T-helper 22 cell (primary cell): ENCODE data around the gene TBX21.

Source experiments
- DNase-seq: peaks from one replicate; pipeline ENCODE4 v3.0.0-alpha.2; 2020; ENCODE audit warnings: low read depth

Gene TBX21

DNA sequence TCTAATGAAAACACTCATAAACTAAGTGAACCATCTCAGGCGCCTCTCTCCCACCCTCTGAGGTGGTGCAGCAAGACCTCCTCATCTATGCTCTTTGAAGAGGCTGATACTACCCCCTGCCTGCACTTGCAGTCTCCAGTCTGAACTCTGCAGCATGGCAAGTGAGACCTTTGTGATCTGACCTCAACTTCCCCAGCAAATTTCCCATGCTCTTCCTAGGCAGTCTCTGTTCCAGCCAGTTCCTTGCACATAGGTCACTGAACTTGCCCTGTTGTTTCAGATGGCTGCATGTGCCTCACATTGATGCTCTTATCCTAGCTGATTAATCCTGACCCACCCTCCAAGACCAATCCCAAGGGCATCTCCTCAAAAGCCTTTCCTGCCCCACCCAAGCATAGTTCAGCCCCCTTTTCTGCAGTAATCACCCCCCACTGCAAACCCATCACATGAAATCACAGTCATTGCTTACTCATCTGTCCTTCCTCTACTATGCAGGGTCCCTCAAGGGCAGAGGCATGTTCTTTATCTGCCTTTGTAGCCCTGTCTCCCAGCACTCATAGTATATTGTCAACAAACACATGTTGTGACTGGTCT, 42.0 kb downstream of the TBX21 start:
- DNase-seq = no peak

DNA sequence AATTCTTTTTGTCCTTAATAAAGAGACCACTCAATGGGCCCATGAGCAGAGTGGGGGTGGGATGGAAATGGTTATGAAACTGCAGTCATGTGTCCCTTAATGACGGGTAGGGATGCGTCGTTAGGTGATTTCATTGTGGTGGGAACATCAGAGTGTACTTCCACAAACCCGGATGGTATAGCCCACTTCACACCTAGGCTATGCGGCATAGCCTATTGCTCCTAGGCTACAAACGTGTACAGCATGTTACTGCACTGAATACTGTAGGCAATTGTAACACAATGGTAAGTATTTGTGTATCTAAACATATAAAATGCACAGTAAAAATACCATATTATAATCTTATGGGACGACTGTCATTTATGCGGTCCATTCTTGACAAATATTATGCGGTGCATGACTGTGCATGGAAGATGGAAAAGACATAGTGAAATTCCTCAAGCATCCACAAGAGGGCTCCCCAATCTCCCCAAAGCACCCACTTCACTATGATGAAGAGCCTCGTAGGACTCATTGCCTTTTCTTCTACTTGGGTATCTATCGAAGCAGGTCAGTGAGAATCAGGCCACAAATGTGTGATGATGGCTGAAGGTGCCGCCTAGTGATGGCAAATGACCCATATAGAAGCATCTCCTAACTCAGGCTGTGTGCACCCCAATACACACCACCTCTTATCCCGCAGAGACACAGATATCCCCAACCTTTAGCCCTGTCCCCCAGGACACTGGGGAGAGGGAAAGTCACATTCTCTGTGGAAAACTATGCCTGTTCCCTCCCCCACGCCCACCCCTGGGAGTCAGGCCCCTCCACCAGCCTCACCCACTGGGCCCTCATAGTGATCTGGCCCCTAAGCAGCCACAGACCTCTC, 43.5 kb downstream of the TBX21 start:
- DNase-seq = no peak

DNA sequence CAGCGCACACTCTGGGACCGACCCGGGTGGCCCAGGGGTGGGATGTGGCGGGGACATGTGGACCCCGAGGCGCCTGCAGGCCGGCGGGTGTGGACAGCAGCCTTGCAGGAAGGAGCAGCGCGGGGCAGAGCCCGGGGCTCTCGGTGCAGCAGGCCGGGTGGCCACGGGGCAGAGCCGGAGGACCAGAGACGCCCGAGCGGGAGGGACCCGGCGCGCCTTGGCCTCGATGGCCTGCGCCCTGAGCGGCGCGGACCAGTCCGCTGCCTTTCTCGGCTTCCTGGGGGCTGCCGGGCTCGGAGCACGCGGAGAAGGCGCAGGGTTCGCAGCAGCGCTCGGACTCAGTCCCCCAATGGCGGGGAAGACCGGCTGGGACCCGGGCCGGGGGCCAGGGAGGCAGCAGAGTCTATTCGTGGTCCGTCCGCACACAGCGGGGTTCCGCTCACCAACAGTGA, 45.2 kb downstream of the TBX21 start:
- no peak for DNase-seq

DNA sequence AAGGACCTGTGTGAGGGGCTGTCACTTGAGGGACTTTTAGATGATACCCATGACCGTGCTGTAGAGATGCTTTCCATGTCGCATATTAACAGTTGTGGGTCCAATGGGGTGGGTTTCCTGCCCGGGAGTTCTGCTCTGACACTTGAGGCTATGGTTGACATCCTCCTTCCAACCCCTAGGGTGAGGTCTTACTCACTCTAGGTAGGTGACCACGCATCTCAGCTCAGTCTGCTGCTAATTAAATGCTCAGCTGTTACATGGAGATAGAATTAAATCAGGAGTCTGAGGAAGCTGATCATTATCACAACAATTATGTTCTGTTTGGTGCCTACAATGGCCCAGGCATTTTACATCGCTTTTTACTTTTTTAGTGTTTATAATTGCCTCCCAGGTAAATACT, 48.4 kb downstream of the TBX21 start:
- no peak for DNase-seq

DNA sequence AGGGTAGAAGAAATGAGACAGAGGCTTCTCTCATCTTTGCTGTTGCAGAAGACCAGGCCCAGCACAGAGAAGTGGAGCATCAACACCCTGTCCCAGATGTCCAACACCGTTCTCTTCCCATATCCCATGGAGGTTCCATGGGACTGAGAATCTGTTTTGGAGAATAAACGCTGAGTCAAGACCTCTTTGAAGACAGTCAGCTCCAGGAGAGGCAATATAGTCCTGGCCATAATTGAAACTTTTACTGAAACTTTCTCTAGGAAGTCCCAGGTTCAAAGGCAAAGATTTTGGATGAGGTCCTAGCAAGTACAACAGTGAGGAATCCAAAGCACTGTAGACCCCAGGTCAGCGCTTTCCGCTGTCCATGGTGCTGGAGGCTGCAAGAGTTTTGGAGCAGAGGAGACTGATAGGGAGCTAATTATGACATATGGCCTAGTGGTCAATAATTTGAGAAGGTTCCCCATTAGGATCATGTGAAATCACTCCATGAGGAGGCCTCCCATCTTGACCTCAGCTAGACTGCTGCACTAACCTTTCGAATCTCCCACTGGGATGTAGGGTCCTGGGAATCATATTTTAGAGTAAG, 52.6 kb downstream of the TBX21 start:
- DNase-seq = no peak

DNA sequence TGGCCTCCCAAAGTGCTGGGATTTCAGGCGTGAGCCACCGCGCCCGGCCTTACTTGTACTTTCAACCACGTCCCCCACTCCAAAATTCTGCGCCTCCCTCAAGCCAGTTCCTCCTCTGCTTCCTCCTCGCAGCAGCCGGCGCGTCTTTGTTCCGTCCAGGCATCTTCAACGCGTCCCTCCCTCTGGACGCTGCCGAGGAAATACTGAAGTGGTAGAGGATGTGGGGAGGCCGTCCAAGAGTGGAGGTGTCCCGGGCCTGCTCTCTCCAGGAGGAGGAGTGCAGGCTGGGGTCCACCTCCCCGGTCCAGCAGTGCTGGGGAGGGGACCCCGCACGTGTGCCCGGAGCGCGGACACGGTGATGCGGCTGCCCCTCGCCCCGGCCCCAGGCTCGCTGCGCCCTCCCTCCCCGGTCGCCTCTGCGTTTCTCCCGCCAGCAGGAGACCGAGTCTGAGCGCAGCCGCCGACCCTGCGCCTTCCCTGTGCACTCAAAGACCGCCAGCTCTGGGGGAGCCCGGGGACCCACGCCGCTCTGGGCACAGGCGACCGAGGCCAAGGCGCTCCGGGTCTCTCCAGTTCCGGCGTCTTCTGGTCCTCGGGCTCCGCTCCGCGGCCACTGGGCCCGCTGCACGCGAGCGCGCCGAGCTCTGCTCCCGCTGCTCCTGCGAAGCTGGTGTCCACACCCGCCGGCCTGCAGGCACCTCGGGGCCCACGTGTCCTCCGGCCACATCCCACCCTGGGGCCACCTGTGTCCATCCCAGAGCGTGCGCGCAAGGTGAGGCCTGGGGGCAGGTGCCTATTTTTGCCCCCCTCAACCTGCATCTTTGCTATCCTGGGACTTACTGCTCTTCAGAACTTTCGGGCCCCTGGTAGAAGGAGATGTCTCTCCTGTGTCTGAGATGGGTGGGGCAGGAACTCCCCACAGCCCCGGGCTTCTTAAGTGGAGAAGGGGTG, 56.9 kb downstream of the TBX21 start:
- DNase-seq = no peak

DNA sequence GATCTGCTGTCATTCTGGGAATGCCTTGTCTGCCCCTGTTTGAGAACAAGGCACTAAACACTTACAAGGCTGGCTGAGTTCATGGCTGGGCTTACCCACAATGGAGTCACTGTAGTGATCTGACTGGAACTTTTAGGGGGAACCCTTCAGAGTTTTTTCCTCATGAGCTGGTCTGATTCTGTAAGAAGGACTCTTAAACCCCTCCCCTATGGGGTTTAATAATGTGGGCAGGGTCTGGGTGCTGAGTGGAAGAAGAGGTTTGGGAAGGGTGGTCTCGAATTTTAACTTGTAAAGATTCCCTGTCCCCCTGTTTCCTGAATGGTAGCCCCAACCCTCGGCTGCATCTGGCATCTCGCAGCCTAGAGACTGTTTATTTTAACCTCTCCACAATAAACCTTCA, 58.0 kb downstream of the TBX21 start:
- DNase-seq = no peak

DNA sequence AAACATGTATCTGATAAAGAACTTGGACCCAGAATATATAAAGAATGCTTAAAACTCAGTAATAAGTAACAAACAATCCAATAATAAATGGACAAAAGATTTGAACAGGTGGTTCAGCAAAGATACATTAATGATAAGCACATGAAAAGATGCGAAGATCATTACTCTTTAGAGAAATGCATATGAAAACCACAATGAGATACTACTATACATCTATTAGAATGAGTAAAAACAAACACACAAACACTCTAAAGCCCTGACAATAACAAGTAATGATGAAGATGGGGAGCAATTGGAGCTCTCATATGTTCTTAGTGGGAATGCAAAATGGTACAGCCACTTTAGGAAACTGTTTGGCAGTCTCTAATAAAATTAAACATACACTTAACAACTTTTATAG, 59.4 kb downstream of the TBX21 start:
- DNase-seq = no peak

DNA sequence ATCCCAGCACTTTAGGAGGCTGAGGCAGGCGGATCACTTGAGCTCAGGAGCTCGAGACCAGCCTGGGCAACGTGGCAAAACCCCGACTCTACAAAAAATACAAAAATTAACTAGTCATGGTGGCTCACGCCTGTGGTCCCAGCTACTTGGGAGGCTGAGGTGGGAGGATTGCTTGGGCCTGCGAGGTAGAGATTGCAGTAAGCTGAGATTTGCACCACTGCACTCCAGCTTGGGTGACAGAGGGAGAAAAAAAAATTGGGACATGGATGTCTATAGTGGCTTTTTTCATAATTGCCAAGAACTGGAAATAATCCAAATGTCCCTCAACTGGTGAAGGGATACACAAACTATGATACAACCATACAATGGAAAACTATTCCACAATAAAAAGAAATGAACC, 59.9 kb downstream of the TBX21 start:
- no peak for DNase-seq
